ENCODE results near the gene YKT6.
A peak's percentile ranks its signal among the peaks of the same experiment; 100 is the strongest.

GRCh38 chr7:44257618-44258422 lies 57.0 kb downstream of the YKT6 start:
- no peak for TF ChIP-seq POLR2A (IDR thresholded peaks at IDR 0.05)
- peak in 1 of 4 experiments; percentile 7 for TF ChIP-seq CTCF (IDR thresholded peaks at IDR 0.05)

Data from uterus (tissue), 2 donors.